HCT116 (cell line): ENCODE results near the gene TMEM186. TPM values are rescaled to one million over a fixed set of nuclear protein-coding genes. Genes with fewer than 3 reads are reported as not detected.

Source experiments
- ATAC-seq: fragments of 200-7000 bp; cut with Tn5 transposase; 2 replicates; pipeline ENCODE4 v1.9.1; 2020; ENCODE audit warnings: mild to moderate bottlenecking, moderate library complexity
- BruUV-seq: library from RNA; stranded (reverse); fragments of 400-500 nt; replicated peaks from 2 replicates; lab custom pipeline; 2021; lab: Mats Ljungman, UMichigan
- CTCF ChIA-PET: fragments of 300-600 bp; sonication (Branson Sonifier 250); formaldehyde crosslinking; loops from one replicate; lab custom pipeline; 2021; ENCODE audit warnings: antibody characterized with exemption; lab: Charles Lee
- POLR2A ChIA-PET: fragments of 300-600, 350-600 bp; sonication (Branson Sonifier 250); formaldehyde crosslinking; loops from one replicate; lab custom pipeline; 2021; ENCODE audit warnings: antibody characterized with exemption; lab: Charles Lee
- RAD21 ChIA-PET, 2 experiments: fragments of 300-600 bp; sonication (Branson Sonifier 250); formaldehyde crosslinking; loops; one replicate each; lab custom pipeline; 2023; ENCODE audit warnings: low total read pairs in 2 of 2; ENCODE audit not compliant: uncharacterized antibody in 2 of 2, unreplicated experiment in 2 of 2, low non-redundant PET in 1 of 2; lab: Charles Lee
- DNase-seq: peaks from one replicate; pipeline ENCODE4 v3.0.0-alpha.2; 2010; ENCODE audit warnings: low read depth, low spot score
- H2AFZ ChIP-seq: fragments of 200-600 bp; shearing (Covaris generic), sonication (generic); 2 replicates; pipeline ENCODE4 v1.6.1; 2017; ENCODE audit warnings: low read depth, mixed run types, mixed read lengths, antibody characterized with exemption, low read length; ENCODE audit not compliant: poor library complexity, severe bottlenecking
- H3K27ac ChIP-seq: 2 replicates; pipeline ENCODE4 v1.5.1; 2012; ENCODE audit warnings: low read depth, low read length
- H3K27me3 ChIP-seq: fragments of 200-600 bp; sonication (generic); 2 replicates; pipeline ENCODE4 v1.6.1; 2016; ENCODE audit warnings: mixed run types, low read length, mixed read lengths; ENCODE audit not compliant: insufficient read depth
- H3K36me3 ChIP-seq, 2 experiments: fragments of 200-500 bp in 1 of 2; fragments of 200-600 bp in 1 of 2; sonication (Bioruptor generic) in 1 of 2; sonication (generic) in 1 of 2; 2 replicates each; pipeline versions ENCODE4 v1.5.1 to v1.6.1; 2014 to 2016; ENCODE audit warnings: low read length in 2 of 2, inconsistent platforms in 1 of 2, mixed read lengths in 1 of 2, mixed run types in 1 of 2; ENCODE audit not compliant: insufficient read depth in 2 of 2, control insufficient read depth in 1 of 2
- H3K4me1 ChIP-seq, 2 experiments: fragments of 200-600 bp in 1 of 2; sonication (generic) in 1 of 2; 2 replicates each; pipeline versions ENCODE4 v1.5.1 to v1.6.1; 2012 to 2017; ENCODE audit warnings: low read length in 2 of 2, inconsistent platforms in 1 of 2, mild to moderate bottlenecking in 1 of 2, mixed read lengths in 1 of 2, mixed run types in 1 of 2, moderate library complexity in 1 of 2; ENCODE audit not compliant: insufficient read depth in 2 of 2, control insufficient read depth in 1 of 2
- H3K4me2 ChIP-seq: fragments of 200-600 bp; sonication (generic); 2 replicates; pipeline ENCODE4 v1.6.1; 2017; ENCODE audit warnings: mixed run types, low read length, mixed read lengths
- H3K4me3 ChIP-seq, 2 experiments: fragments of 200-600 bp in 1 of 2; sonication (generic) in 1 of 2; replicated peaks in 1 of 2; 2 replicates each; pipeline ENCODE4 v1.5.1; 2011 to 2016; ENCODE audit warnings: low read length in 2 of 2, control low read depth in 1 of 2, low read depth in 1 of 2, mild to moderate bottlenecking in 1 of 2, mixed read lengths in 1 of 2, mixed run types in 1 of 2
- H3K79me2 ChIP-seq: fragments of 200-600 bp; sonication (generic); 2 replicates; pipeline ENCODE4 v1.6.1; 2017; ENCODE audit warnings: mild to moderate bottlenecking, mixed run types, low read length, moderate library complexity, mixed read lengths; ENCODE audit not compliant: insufficient read depth
- H3K9ac ChIP-seq: fragments of 200-600 bp; sonication (generic); 2 replicates; pipeline ENCODE4 v1.6.1; 2016; ENCODE audit warnings: low read length, mixed read lengths
- H3K9me2 ChIP-seq: fragments of 200-600 bp; sonication (generic), shearing (Covaris generic); 2 replicates; pipeline ENCODE4 v1.6.1; 2017; ENCODE audit warnings: mixed run types, mild to moderate bottlenecking, moderate library complexity; ENCODE audit not compliant: insufficient read depth
- H3K9me3 ChIP-seq, 2 experiments: fragments of 200-500 bp in 1 of 2; fragments of 200-600 bp in 1 of 2; sonication (Bioruptor generic) in 1 of 2; sonication (generic) in 1 of 2; 2 replicates each; pipeline ENCODE4 v1.6.1; 2014 to 2017; ENCODE audit warnings: low read length in 2 of 2, mixed read lengths in 2 of 2, inconsistent platforms in 1 of 2, low read depth in 1 of 2, mild to moderate bottlenecking in 1 of 2, mixed run types in 1 of 2, moderate library complexity in 1 of 2; ENCODE audit not compliant: control insufficient read depth in 1 of 2, insufficient read depth in 1 of 2
- H4K20me1 ChIP-seq: fragments of 200-600 bp; sonication (generic), shearing (Covaris generic); 2 replicates; pipeline ENCODE4 v1.6.1; 2017; ENCODE audit warnings: mixed run types, mild to moderate bottlenecking, moderate library complexity; ENCODE audit not compliant: insufficient read depth
- ATF3 ChIP-seq: IDR thresholded peaks from 2 replicates; pipeline ENCODE4 v1.6.1; 2012
- CBX3 ChIP-seq: IDR thresholded peaks from 2 replicates; pipeline ENCODE4 v1.6.1; 2012; ENCODE audit warnings: low read depth
- CEBPB ChIP-seq: IDR thresholded peaks from 2 replicates; pipeline ENCODE4 v1.6.1; 2012; ENCODE audit warnings: low read depth
- CTCF ChIP-seq, 3 experiments: fragments of 200-600 bp in 1 of 3; sonication (generic) in 1 of 3; IDR thresholded peaks in 2 of 3; conservative IDR thresholded peaks in 1 of 3; 2 replicates each; pipeline ENCODE4 v1.5.1; 2012 to 2017; ENCODE audit warnings: low read depth in 2 of 3, low read length in 2 of 3, antibody characterized with exemption in 1 of 3, borderline replicate concordance in 1 of 3, control low read depth in 1 of 3, mild to moderate bottlenecking in 1 of 3, mixed read lengths in 1 of 3, mixed run types in 1 of 3, moderate library complexity in 1 of 3; ENCODE audit not compliant: insufficient read depth in 1 of 3
- EGR1 ChIP-seq: IDR thresholded peaks from 2 replicates; pipeline ENCODE4 v1.6.1; 2012; ENCODE audit warnings: low read depth
- EZH2 ChIP-seq: fragments of 200-600 bp; sonication (generic); IDR thresholded peaks from 2 replicates; pipeline ENCODE4 v1.6.1; 2017; ENCODE audit warnings: antibody characterized with exemption, mixed run types
- EZH2phosphoT487 ChIP-seq: fragments of 200-600 bp; IDR thresholded peaks from 2 replicates; pipeline ENCODE4 v1.6.1; 2018; ENCODE audit warnings: antibody characterized with exemption, borderline replicate concordance
- FOSL1 ChIP-seq: IDR thresholded peaks from 2 replicates; pipeline ENCODE4 v1.6.1; 2012; ENCODE audit warnings: low read depth
- JUND ChIP-seq: IDR thresholded peaks from 2 replicates; pipeline ENCODE4 v1.6.1; 2012
- POLR2A ChIP-seq: IDR thresholded peaks from 2 replicates; pipeline ENCODE4 v1.7.0; 2011; ENCODE audit warnings: borderline replicate concordance; ENCODE audit not compliant: insufficient read depth, insufficient read length; ENCODE audit errors: extremely low read depth
- POLR2AphosphoS5 ChIP-seq: IDR thresholded peaks from 2 replicates; pipeline ENCODE4 v1.6.1; 2011; ENCODE audit warnings: mild to moderate bottlenecking, low read depth, low read length, moderate library complexity
- RAD21 ChIP-seq: IDR thresholded peaks from 2 replicates; pipeline ENCODE4 v1.6.1; 2012; ENCODE audit warnings: low read depth, mild to moderate bottlenecking
- REST ChIP-seq: IDR thresholded peaks from 2 replicates; pipeline ENCODE4 v1.6.1; 2012; ENCODE audit warnings: low read depth
- SP1 ChIP-seq: IDR thresholded peaks from 2 replicates; pipeline ENCODE4 v1.6.1; 2012; ENCODE audit warnings: low read depth
- SRF ChIP-seq: IDR thresholded peaks from 2 replicates; pipeline ENCODE4 v1.6.1; 2012; ENCODE audit warnings: low read depth
- TCF7L2 ChIP-seq: IDR thresholded peaks from 2 replicates; pipeline ENCODE4 v1.7.0; 2011; ENCODE audit warnings: borderline replicate concordance, inconsistent platforms; ENCODE audit not compliant: insufficient read depth, insufficient read length; ENCODE audit errors: extremely low read depth
- YY1 ChIP-seq: IDR thresholded peaks from 2 replicates; pipeline ENCODE4 v1.6.1; 2011; ENCODE audit warnings: low read length, low read depth, moderate library complexity, mild to moderate bottlenecking; ENCODE audit not compliant: insufficient replicate concordance; ENCODE audit errors: extremely low read depth
- ZFX ChIP-seq: fragments of 450-650 bp; IDR thresholded peaks from 2 replicates; pipeline ENCODE4 v1.6.1; 2017
- ZNF274 ChIP-seq: fragments of 200-500 bp; sonication (Bioruptor generic); IDR thresholded peaks from 2 replicates; pipeline ENCODE4 v1.6.1; 2014; ENCODE audit warnings: mild to moderate bottlenecking, low read depth, low read length, inconsistent platforms
- intact Hi-C: fragments of 100-400 bp; cut with micrococcal nuclease; formaldehyde crosslinking; loops from 2 replicates; pipeline ENCODE4 v1.10.0; 2022
- total RNA-seq: library from RNA; stranded (reverse); gene quantifications from one replicate; pipeline ENCODE4 v1.2.1, GENCODE V29; 2021; ENCODE audit not compliant: unreplicated experiment

Gene TMEM186
- total RNA-seq, 1 experiment from 2014 or later = 14.0 TPM

GRCh38 chr16:8798535-8799157 lies 1.2 kb upstream of the TMEM186 start:
- H2AFZ ChIP-seq = no peak overlapping the region
- peaks cover 12 to 24% of the 10 kb centered on the region in 2 experiments for H3K4me1 ChIP-seq
- ChIA-PET RAD21 (no interaction called here), CTCF (no interaction called here), POLR2A (no interaction called here)
- H3K4me2 ChIP-seq = peak overlapping the region; percentile 80
- peak overlapping the region; percentile 74 for H3K27ac ChIP-seq
- DNase-seq = no peak
- no TSS peak for BruUV-seq
- no peaks in the 10 kb centered on the region for H3K9me2 ChIP-seq
- peaks cover 24 to 30% of the 10 kb centered on the region in 2 experiments for H3K36me3 ChIP-seq
- no peaks in the 10 kb centered on the region for H3K9me3 ChIP-seq
- peaks cover 4% of the 10 kb centered on the region; the same call in 1 of the 2 replicates for H4K20me1 ChIP-seq
- peaks cover 86% of the 10 kb centered on the region for H3K79me2 ChIP-seq
- ATAC-seq = no peak
- peak overlapping the region; percentile 87 to 97 for H3K4me3 ChIP-seq
- H3K9ac ChIP-seq = peak overlapping the region; percentile 91
- TF ChIP-seq FOSL1 = no peak
- no peak for TF ChIP-seq TCF7L2
- TF ChIP-seq ATF3 = no peak
- no peak for TF ChIP-seq RAD21
- no peak for TF ChIP-seq POLR2A
- no peak for TF ChIP-seq EZH2
- no peak for TF ChIP-seq EGR1
- no peak for TF ChIP-seq JUND
- TF ChIP-seq EZH2phosphoT487 = no peak
- no peak for TF ChIP-seq YY1
- no peak for TF ChIP-seq CBX3
- no peak for TF ChIP-seq POLR2AphosphoS5
- TF ChIP-seq SRF = no peak
- TF ChIP-seq ZNF274 = no peak
- TF ChIP-seq ZFX = no peak
- TF ChIP-seq REST = no peak
- no peak for TF ChIP-seq CEBPB
- TF ChIP-seq SP1 = no peak
- no peak for TF ChIP-seq CTCF (IDR thresholded peaks at IDR 0.05 in 2 of 3, conservative IDR thresholded peaks at IDR 0.05 in 1 of 3; ENCODE audit: borderline replicate concordance in 1 of 3, insufficient read depth in 1 of 3, low read depth in 2 of 3, low read length in 2 of 3)
- intact Hi-C loops = no loop called here
- no peaks in the 10 kb centered on the region for H3K27me3 ChIP-seq
